ENCODE results near the gene ZNF740.

Gene ZNF740

DNA sequence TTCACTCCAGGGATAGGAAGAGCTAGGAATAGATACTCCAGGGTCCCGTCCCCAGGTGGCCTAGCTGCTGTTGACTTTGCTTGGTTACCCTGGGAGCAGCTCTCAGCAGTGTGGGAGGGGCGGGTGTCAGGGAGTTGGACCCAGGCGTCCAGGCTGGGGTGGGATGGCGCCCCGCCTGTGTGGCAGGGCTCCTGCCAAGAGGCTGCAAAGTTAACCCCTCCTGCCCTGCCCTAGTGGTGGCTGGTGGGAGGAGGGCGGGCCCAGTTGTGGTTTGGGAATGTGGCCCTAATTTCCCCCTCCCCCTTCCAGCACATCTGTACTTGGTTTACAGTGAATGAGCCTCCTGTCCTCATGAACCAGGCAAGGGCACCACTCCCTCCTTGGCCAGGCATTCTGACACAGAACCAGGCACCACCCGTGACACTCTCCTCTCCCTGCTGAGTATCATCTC is 53.2 kb downstream of the ZNF740 start:
- Histone ChIP-seq H3K4me3 (peak overlapping the region; percentile 89), H3K27ac (peak overlapping the region; percentile 80 to 95)
- TF ChIP-seq, protein P1, sequence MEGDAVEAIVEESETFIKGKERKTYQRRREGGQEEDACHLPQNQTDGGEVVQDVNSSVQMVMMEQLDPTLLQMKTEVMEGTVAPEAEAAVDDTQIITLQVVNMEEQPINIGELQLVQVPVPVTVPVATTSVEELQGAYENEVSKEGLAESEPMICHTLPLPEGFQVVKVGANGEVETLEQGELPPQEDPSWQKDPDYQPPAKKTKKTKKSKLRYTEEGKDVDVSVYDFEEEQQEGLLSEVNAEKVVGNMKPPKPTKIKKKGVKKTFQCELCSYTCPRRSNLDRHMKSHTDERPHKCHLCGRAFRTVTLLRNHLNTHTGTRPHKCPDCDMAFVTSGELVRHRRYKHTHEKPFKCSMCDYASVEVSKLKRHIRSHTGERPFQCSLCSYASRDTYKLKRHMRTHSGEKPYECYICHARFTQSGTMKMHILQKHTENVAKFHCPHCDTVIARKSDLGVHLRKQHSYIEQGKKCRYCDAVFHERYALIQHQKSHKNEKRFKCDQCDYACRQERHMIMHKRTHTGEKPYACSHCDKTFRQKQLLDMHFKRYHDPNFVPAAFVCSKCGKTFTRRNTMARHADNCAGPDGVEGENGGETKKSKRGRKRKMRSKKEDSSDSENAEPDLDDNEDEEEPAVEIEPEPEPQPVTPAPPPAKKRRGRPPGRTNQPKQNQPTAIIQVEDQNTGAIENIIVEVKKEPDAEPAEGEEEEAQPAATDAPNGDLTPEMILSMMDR (IDR thresholded peaks at IDR 0.05) = no peak
- no peak for DNase-seq (ENCODE audit: low spot score)

DNA sequence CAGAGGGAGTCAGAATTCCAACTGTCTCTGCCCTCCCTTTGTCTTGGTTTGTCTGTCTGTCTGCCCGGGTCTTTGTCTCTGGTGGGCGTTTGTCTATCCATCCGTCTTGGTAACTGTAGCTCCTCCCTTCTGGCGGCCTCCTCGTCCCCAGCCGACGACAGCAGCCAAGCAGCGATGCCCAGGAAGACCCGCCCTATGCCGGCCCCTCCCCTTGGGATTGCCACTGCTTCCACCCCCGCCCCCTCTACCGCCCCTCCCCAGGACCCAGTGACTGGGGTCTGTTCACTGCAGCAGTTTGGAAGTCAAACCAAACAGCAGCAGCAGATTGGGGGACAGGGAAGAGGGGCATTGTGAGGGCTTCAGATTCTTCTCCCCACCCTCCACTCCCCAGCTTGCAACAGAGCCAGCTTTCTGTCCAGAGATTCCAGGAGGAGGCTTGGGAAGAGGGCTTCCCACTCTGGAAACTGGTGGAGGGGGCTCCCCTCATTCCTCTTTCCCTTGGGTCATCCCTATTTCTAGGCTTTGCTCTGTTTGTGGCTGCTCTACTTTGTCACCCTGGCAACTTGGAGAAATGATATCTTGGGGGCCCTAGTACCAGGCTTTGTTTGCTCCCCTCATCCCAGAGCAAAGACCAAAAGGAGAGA is 53.9 kb downstream of the ZNF740 start:
- DNase-seq (ENCODE audit: low spot score) = no peak
- Histone ChIP-seq H3K27ac (peak overlapping the region; percentile 80 to 95), H3K4me3 (peak overlapping the region; percentile 89)
- TF ChIP-seq, protein P1 (IDR thresholded peaks at IDR 0.05) = no peak

DNA sequence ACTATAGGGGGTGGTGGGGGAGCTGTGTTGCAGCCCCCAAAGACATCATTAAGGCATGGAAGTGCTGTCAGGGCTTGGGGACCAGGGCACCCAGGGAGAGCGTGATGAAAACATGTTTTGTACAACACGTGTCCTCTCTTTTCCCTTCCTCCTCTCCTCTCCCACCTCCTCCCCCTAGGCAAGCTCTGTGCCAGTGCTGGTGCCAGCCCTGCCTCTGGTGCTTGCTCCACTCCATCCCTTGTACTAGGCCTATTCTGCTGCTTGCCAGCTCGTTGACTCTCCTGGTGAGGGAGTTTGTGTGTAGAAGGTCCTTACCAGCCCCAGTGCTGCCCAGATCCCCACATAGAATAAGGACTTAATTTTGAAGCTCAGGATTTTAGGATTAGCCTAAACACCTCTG is 54.6 kb downstream of the ZNF740 start:
- TF ChIP-seq, protein P1 (IDR thresholded peaks at IDR 0.05) = no peak
- no peak overlapping the region for H3K4me3 ChIP-seq
- peak overlapping the region; percentile 80 to 95 for H3K27ac ChIP-seq
- DNase-seq (ENCODE audit: low spot score) = no peak

DNA sequence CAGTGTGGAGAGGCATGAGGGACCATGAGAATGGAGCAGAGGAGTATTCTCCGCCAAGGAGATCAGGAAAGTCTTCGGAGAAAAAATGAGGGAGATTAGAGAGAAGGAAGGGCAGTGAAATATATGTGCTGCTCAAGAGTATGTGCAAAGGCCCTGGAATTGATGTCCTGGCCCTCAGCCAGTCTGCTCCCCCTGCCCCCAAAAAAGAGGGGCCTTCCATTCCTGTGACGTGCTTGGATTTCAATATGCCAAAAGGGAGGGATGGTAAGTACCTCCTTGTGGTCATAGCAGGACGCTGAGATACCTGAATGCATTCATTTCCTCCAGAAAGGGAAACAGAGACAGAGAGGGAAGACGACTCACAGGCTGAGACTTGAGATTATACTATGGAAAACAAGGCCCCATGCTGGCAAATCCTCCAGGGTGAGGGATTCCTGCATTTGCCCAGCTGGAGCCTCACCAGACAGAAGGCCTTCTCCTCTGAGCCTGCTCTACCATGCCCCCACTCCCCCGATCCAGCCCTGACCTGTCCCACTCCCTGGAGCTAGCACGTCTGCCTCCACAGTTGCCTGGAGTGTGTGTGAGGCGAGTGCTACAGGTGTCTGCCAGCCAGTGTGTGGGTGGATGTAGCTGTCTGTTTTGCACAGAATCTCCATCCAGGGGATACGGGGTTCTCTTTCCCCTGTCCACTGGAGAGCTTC is 55.4 kb downstream of the ZNF740 start:
- TF ChIP-seq, protein P1 (IDR thresholded peaks at IDR 0.05) = no peak
- Histone ChIP-seq H3K27ac (peak overlapping the region in 1 of 2 donors; percentile 95), H3K4me3 (no peak overlapping the region)
- DNase-seq (ENCODE audit: low spot score) = no peak

DNA sequence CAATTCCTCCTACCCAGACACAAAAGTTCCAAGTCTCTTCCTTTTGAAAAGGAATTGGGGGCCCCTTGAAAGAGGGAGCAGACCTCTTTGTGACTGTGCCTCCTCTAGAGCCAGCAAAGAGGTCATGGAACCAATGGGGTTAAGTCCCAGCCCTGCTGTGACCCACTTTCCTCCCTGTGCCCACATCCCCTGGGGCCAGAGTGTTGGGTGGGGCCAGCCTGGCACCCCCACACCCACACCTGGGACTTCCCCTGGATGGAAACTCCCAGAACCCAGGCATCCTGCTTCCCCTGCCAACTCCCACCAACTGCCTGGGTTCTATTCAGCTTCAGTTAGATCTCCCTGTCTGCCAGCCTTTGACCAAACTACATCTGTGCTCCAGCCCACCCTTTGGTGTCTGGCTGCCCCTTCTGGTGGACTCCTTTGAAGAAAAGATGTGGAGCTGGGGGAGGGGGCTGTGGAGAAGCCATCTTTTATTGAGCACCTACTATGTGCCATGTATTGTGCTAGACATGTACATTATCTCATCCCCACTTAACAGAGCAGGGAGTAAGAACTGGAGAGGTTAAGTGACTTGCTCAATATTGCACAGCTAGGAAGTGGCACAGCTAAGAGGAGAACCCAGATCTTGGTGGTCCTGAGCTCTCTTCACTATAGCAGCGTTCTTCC is 56.1 kb downstream of the ZNF740 start:
- DNase-seq (ENCODE audit: low spot score) = no peak
- H3K27ac ChIP-seq = no peak overlapping the region
- TF ChIP-seq, protein P1 (IDR thresholded peaks at IDR 0.05) = no peak

DNA sequence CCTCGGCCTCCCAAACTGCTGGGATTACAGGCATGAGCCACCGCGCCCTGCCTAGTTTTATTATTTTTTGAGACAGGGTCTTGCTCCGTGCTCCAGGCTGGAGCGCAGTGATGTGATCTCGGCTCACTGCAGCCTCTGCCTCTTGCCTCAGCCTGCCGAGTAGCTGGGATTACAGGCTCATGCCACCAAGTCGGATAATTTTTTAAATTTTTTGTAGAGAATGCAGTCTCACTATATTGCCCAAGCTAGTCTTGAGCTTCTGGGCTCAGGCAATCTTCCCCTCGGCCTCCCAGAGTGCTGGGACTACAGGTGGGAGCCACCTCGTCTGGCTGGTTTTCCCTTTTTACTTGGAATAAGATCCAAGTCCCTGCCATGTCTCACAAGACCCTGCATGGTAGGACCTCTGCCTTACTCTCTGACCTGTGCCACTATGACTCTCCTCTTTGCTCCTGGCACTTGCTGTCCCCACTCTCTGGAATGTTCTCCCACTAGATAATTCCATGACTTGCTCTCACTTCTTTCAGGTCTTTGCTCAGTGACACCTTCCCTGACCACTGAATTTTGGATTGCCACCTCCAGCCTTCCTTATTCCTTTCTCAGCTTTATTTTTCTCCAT is 59.2 kb downstream of the ZNF740 start:
- TF ChIP-seq, protein P1 (IDR thresholded peaks at IDR 0.05) = no peak
- H3K27ac ChIP-seq = no peak overlapping the region
- no peak overlapping the region for H3K4me3 ChIP-seq
- DNase-seq (ENCODE audit: low spot score) = no peak

More for the DNA sequence above, 56.1 kb downstream of the ZNF740 start:
- H3K4me3 ChIP-seq = no peak overlapping the region
